Left lung (tissue), 10 donors: ENCODE results near the gene FUOM. TPM values are rescaled to one million over a fixed set of nuclear protein-coding genes. Genes with fewer than 3 reads are reported as not detected.

ENCODE experiments used
- ATAC-seq: fragments of 200-7000 bp; cut with Tn5 transposase; one replicate; pipeline ENCODE4 v1.9.1; 2020; ENCODE audit warnings: moderate library complexity
- DNase-seq, 4 donors: peaks; one replicate each; pipeline ENCODE4 v3.0.0-alpha.2; 2013 to 2020
- H3K27ac ChIP-seq, 2 donors: fragments of 200-600 bp; sonication (generic) in 1 of 2; one replicate each; pipeline versions ENCODE4 v1.5.0 to v1.8.0; 2020 to 2021
- H3K27me3 ChIP-seq, 2 donors: fragments of 200-600 bp; sonication (generic) in 1 of 2; one replicate each; pipeline versions ENCODE4 v1.5.0 to v1.8.0; 2020 to 2021
- H3K36me3 ChIP-seq, 2 donors: fragments of 200-600 bp; sonication (generic) in 1 of 2; one replicate each; pipeline versions ENCODE4 v1.5.0 to v1.8.0; 2020 to 2021
- H3K4me1 ChIP-seq, 2 donors: fragments of 200-600 bp; one replicate each; pipeline ENCODE4 v1.8.0; 2021
- H3K4me3 ChIP-seq, 2 donors: fragments of 200-600 bp; sonication (generic) in 1 of 2; one replicate each; pipeline versions ENCODE4 v1.5.0 to v1.8.0; 2020 to 2021; ENCODE audit warnings: mild to moderate bottlenecking in 1 of 2
- H3K9me3 ChIP-seq, 2 donors: fragments of 200-600 bp; sonication (generic) in 1 of 2; one replicate each; pipeline versions ENCODE4 v1.5.0 to v1.8.0; 2020 to 2021
- intact Hi-C, 2 donors: fragments of 100-400 bp; cut with DNase I; formaldehyde crosslinking; loops; one replicate each; pipeline versions ENCODE4 v1.11.2 to v1.14.2; 2022
- polyA plus RNA-seq, 6 donors: library from polyadenylated mRNA; unstranded; fragments of 120-200 nt; gene quantifications; one replicate each; pipeline ENCODE4 v1.2.1, GENCODE V29; 2013; ENCODE audit not compliant: insufficient read length in 6 of 6
- total RNA-seq, 2 donors: library from RNA; stranded (reverse); fragmentation: NEBNext Ultra II Directional; extraction: Animal tissue kit (Norgen Biotek cat#: 25700); gene quantifications; one replicate each; pipeline ENCODE4 v1.2.1, GENCODE V29; 2021
- TF ChIP-seq, protein P1 (sequence below), 2 donors: fragments of 200-600 bp; sonication (generic) in 1 of 2; IDR thresholded peaks; one replicate each; pipeline versions ENCODE4 v1.5.0 to v1.8.0; 2021; ENCODE audit warnings: antibody characterized with exemption in 2 of 2
- donor health status: DM: no; HTN: yes; CAD: no.
- donor health status: DM: no; HTN: no; CAD: no.

Gene FUOM
- total and polyA plus RNA-seq, 8 donors: 6.2 to 24.1 (median 9.4) TPM

DNA sequence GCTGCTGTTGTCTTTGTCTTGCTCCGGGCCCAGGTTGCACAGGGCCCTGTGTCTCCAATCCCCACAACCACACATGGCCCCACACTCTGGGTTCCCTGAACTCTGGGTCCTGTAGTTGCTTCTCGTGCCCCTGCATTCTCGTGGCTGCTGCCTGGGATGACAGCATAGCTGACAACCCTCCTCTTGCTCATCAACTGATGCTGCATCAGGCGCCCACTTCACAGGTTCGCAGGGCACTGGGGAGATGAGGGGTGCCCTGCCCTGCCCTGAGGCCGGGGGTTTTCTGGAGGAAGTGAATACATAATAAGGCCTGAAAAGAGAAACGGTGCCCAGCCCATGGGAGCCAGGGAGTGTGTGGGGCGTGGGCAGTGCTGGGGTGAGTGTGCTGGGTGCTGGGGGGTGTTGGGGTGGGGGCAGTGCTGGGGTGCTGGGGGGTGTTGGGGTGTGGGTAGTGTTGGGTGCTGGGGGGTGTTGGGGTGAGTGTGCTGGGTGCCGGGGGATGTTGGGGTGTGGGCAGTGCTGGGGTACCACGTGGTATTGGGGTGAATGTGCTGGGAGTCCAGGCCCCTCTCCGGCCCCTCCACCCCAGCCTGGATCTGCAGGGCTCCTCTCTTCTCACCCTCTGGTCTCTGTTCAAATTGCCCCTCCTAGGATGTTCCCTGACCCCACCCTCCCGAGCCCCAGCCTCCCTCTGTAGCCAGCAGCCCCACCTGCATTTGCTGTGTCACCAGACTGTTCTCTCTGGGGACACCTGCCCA, 34.1 kb upstream of the FUOM start:
- Histone ChIP-seq H3K4me1 (peaks cover 11 to 29% of the 10 kb centered on the region in 2 donors), H3K36me3 (peaks cover 0 to 20% of the 10 kb centered on the region in 2 donors), H3K27me3 (no peaks in the 10 kb centered on the region), H3K4me3 (no peak overlapping the region), H3K27ac (no peak overlapping the region), H3K9me3 (no peaks in the 10 kb centered on the region)
- DNase-seq (no peak), ATAC-seq (no peak)
- intact Hi-C loops: no loop called here
- TF ChIP-seq, protein P1, sequence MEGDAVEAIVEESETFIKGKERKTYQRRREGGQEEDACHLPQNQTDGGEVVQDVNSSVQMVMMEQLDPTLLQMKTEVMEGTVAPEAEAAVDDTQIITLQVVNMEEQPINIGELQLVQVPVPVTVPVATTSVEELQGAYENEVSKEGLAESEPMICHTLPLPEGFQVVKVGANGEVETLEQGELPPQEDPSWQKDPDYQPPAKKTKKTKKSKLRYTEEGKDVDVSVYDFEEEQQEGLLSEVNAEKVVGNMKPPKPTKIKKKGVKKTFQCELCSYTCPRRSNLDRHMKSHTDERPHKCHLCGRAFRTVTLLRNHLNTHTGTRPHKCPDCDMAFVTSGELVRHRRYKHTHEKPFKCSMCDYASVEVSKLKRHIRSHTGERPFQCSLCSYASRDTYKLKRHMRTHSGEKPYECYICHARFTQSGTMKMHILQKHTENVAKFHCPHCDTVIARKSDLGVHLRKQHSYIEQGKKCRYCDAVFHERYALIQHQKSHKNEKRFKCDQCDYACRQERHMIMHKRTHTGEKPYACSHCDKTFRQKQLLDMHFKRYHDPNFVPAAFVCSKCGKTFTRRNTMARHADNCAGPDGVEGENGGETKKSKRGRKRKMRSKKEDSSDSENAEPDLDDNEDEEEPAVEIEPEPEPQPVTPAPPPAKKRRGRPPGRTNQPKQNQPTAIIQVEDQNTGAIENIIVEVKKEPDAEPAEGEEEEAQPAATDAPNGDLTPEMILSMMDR (IDR thresholded peaks at IDR 0.05): no peak

DNA sequence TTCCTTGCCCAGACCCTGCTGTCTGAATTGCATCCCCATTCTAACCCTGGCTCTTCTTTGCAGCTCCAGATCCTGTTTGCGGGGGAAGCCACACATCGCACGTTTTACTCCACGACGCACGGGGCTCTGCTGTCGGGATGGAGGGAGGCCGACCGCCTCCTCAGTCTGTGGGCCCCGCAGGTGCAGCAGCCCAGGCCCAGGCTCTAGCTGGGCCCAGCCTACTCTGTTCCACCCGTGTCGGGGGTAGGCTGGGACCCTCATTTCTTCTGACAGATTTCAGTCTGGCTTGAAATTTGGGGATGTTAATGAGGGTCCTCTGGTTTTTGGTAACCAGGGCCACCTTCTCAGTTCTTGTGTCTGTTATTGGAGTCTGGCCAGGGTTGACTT, 33.4 kb upstream of the FUOM start:
- TF ChIP-seq, protein P1 (IDR thresholded peaks at IDR 0.05): no peak
- Histone ChIP-seq H3K9me3 (no peaks in the 10 kb centered on the region), H3K27ac (no peak overlapping the region), H3K27me3 (no peaks in the 10 kb centered on the region), H3K4me3 (no peak overlapping the region), H3K4me1 (peaks cover 11 to 29% of the 10 kb centered on the region in 2 donors), H3K36me3 (peaks cover 0 to 14% of the 10 kb centered on the region in 2 donors)
- ATAC-seq: no peak
- no peak for DNase-seq
- intact Hi-C loops: no loop called here

DNA sequence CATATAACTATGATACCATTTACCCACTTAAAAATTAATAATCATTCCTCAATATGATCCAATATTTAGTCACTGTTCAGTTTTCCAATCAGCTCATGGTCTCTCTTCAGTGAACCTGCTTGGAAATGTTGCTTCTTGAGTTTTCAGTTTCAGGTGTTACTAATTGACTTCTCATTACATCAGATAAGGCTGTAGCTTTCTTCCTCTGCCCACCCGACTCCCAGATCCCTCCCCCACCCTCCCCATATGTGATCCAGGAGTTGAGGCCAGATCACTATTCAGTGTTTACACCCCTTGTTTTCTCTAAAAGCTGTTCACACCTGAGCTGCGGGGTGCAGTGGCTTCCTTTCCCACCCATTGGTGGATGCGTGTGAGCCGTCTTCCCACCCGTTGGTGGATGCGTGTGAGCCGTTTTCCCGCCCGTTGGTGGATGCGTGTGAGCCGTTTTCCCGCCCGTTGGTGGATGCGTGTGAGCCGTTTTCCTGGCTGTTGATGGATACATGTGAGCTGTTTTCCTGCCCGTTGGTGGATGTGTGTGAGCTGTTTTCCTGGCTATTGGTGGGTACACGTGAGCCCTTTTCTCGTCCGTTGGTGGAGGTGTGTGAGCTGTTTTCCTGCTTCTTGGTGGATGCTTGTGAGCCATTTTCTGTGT, 32.9 kb upstream of the FUOM start:
- H3K36me3 ChIP-seq: peaks cover 0 to 9% of the 10 kb centered on the region in 2 donors
- H3K4me1 ChIP-seq: peaks cover 11 to 29% of the 10 kb centered on the region in 2 donors
- TF ChIP-seq, protein P1 (IDR thresholded peaks at IDR 0.05): no peak
- intact Hi-C loops: no loop called here
- no peaks in the 10 kb centered on the region for H3K9me3 ChIP-seq
- H3K4me3 ChIP-seq: no peak overlapping the region
- no peaks in the 10 kb centered on the region for H3K27me3 ChIP-seq
- no peak overlapping the region for H3K27ac ChIP-seq
- ATAC-seq: no peak
- no peak for DNase-seq

DNA sequence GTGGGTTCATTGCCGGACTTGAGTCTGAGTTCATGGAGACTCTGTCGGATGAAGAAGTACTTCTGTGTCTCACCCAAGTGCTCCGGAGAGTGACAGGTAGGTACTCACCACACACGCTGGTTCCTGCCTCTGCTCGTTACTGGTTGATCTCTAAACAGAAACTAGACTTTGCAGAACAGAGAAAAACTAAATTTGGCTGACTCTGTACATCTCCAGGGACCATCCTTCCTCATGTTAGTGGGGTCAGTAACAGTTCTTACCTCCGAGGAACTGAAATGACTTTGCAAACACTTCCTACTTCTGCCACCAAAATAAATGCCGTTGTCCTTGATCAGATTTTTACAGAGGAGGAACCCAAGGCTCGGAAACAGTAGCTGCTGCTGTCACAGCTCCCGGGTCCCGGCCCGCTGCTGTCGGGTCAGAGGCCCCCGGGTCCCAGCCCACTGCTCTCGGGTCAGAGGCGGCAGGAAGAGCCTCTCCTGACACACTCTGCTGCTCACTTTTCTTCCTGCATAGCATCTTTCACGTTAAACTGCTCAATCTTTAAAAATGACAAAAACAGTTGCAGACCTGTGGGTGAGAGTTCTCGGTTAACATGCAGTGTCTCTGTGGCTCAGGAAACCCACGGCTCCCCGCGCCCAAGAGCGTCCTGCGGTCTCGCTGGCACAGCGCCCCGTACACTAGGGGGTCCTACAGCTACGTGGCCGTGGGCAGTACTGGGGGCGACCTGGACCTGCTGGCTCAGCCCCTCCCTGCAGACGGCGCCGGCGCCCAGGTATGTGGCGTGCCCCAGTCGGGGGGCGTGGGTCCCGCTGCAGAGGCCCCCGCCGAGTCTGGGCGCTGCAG, 31.4 kb upstream of the FUOM start:
- TF ChIP-seq, protein P1 (IDR thresholded peaks at IDR 0.05): no peak
- DNase-seq: no peak

More for the DNA sequence above, 31.4 kb upstream of the FUOM start:
- Histone ChIP-seq H3K4me3 (no peak overlapping the region), H3K36me3 (peaks cover 0 to 6% of the 10 kb centered on the region in 2 donors), H3K27me3 (no peaks in the 10 kb centered on the region), H3K4me1 (peaks cover 0 to 14% of the 10 kb centered on the region in 2 donors), H3K9me3 (no peaks in the 10 kb centered on the region), H3K27ac (peak overlapping the region; percentile 33 to 60)
- intact Hi-C loops: no loop called here
- ATAC-seq: no peak
